ENCODE measurements around the gene MYO1H.
"Not testable (repeated sequence)": the region's sequence is repeated elsewhere in the genome, so short reads cannot be mapped to it uniquely, and the experiment has no call there.

Gene MYO1H

GRCh38 chr12:109352184-109352583, 4.5 kb downstream of the MYO1H start:
- DNase-seq: no peak

DNA sequence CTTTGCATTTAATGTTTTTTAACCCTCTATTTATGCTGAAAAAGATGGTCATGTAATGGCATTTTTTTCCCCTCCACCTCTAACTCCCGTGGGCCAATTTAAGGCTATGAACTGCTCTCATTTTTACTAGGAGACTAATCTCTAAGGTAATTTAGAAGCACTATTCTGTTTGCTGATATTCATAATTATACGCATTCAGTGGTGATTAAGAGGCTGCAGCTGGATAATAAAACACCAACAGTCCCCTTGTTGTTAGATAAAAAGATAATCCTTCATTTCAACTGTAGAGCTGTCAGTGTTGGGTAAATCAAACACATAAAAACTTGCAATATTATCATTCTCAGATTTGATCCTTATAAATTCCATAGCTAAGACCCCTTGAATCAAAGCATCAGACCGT, 8.9 kb downstream of the MYO1H start:
- DNase-seq: no peak

DNA sequence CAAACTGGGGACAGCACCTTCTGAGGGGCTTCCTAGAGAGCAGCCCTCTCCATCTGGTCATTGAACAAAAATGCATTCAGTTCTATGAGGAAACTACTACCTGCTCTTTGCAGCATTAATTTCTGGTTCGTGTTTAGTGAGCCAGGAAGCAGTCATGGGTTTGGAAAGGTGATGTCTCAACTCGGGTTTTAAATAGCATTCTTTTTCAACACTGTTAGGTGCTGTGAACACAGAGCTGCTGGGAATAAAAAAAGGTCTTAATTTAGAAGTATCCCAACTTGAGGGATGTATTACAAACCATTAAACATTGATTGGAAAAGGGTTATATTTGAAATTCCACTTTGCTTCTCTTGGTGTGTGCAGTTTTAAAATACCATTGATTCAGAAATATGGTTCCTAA, 9.3 kb downstream of the MYO1H start:
- DNase-seq: no peak

GRCh38 chr12:109358154-109358869, 10.6 kb downstream of the MYO1H start:
- no peak for DNase-seq

GRCh38 chr12:109359131-109359690, 11.5 kb downstream of the MYO1H start:
- no peak for DNase-seq

GRCh38 chr12:109369831-109370230, 22.1 kb downstream of the MYO1H start:
- DNase-seq: no peak

DNA sequence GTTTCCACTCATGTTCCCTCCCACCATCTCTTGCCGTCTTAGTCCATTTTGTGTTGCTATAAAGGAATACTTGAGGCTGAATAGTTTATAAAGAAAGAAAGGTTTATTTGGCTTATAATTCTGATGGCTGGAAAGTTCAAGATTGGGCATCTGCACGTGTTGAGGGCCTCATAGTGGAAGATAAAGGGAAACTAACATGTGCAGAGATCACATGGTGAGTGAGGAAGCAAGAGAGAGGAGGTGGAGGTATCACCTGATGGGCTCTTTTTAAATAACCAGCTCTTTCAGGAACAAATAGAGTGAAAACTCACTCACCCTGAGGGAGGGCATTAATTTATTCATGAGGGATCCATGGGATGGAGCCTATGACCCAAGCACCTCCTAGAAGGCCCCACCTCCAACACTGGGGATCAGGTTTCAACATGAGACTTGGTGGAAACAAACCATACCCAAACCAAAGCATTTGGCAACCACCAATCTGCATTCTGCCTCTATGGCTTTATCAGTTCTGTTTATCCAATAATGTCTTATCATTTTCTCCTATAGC, 29.5 kb downstream of the MYO1H start:
- peak; percentile 12 for DNase-seq

DNA sequence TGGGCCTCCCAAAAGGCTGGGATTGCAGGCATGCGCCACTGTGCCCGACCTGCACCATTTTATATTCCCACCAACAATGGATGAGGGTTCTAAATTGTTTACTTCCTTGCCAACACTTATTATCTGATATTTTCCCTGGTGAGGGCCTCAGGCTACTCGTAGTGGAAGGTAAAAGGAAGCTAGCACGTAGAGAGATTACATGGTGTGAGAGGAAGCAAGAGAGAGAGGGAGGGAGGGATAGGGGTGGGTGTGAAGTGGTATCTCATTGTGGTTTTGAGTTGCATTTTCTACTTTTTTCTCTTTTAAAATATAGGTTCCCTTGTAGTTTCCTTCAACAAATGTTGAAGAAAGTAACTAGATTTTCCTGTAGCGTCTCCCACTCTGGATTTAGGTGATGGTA, 30.9 kb downstream of the MYO1H start:
- DNase-seq: no peak

GRCh38 chr12:109382031-109382430, 34.3 kb downstream of the MYO1H start:
- DNase-seq: no peak

- no peak for DNase-seq
Observed at GRCh38 chr12:109383240-109383639, 35.5 kb downstream of the MYO1H start.

DNA sequence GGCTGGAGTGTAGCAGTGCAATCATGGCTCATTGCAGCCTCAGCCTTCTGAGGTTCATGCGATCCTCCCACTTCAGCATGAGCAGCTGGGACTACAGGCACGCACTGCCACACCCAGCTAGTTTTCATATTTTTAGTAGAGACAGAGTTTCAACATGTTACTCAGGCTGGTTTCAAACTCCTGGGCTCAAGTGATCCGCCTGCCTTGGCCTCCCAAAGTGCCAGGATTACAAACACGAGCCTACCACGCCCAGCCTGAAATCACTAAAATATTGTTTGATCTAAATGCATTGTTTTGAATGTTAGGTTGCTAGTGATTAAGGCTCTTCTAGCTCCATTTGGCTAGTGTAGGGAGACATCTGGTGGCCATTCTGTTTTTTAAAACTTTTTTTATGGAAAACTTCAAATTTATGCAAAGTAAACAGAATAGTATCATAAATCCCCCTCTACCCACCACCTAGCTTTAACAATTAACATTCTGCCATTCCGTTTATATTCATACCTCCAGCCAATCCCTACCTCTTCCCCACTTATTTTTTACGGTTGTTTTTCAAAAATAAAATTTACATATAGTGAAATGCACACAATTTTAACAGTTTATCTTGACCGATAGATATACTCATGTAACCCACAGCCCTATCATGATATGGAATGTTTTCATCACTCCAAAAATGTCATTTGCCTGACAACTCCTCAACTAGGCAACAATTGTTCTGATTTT, 37.8 kb downstream of the MYO1H start:
- DNase-seq: peak; percentile 71

- DNase-seq: no peak
Observed at GRCh38 chr12:109386059-109386433, 38.3 kb downstream of the MYO1H start.

GRCh38 chr12:109387425-109388166, 39.9 kb downstream of the MYO1H start:
- DNase-seq: peak; percentile 84

- DNase-seq: no peak
Observed at GRCh38 chr12:109388167-109388563, 40.5 kb downstream of the MYO1H start.

- peak; percentile 65 for DNase-seq
Observed at GRCh38 chr12:109389146-109389545, 41.4 kb downstream of the MYO1H start.

DNA sequence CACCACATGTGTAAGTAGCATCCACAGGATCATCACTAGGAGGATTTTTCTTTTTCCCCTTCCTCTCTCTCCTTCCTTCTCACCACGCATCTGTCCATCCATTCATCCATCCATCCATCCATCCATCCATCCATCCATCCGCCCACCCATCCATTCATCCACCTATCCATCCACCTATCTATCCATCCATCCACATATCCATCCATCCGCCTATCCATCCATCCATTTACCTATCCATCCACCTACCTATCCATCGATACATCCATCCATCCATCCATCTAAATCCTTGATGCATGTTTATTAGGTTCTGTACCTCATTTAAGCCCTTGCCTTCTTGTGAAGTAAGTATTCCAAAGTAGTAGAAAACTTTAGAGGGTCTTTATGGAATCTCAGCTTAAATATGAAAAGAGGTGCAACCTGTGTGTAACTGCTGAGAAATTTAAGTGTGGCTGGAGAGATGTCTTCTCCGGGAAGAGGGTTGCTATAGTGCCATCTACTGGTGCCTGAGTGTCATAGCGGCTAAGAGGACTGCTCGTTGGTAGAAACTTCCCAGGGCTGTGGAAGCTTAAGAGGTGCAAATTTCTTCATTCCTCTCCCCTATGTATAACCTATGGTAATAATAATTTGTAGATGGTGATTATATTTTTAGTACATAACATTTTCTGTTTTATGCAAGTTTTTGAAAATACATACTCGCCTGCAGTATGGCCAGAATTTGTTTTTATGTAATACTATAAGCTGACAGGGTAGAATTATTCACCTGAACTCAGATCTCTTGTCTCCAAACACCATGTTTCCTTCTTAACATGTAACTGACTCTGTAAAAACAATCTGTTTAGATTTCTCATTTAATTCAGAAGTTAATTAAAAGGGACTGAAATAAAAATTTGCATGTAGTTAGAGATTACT, 46.0 kb downstream of the MYO1H start:
- DNase-seq: peak; percentile 82

GRCh38 chr12:109394891-109395290, 47.2 kb downstream of the MYO1H start:
- DNase-seq: no peak

- not testable (repeated sequence) for DNase-seq
Observed at GRCh38 chr12:109404841-109405240, 57.1 kb downstream of the MYO1H start.

DNA sequence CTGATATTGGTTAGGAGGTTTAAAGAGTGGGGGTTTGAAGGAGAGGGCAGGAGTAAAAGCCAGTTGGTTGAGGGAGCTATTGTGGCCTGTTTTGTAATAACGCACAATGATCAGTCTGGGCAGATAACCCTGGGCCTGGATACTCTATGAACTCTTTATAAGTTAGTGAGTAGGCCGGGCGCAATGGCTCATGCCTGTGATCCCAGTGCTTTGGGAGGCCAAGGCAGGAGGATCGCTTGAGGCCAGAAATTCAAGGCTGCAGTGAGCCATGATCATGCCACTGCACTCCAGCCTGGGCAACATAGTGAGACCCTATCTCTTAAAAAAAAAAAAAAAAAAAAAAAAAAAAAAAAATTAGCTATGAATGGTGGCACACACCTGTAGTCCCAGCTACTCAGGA, 58.4 kb downstream of the MYO1H start:
- not testable (repeated sequence) for DNase-seq

GRCh38 chr12:109418848-109419480, 71.3 kb downstream of the MYO1H start:
- peak; percentile 94 for DNase-seq

DNA sequence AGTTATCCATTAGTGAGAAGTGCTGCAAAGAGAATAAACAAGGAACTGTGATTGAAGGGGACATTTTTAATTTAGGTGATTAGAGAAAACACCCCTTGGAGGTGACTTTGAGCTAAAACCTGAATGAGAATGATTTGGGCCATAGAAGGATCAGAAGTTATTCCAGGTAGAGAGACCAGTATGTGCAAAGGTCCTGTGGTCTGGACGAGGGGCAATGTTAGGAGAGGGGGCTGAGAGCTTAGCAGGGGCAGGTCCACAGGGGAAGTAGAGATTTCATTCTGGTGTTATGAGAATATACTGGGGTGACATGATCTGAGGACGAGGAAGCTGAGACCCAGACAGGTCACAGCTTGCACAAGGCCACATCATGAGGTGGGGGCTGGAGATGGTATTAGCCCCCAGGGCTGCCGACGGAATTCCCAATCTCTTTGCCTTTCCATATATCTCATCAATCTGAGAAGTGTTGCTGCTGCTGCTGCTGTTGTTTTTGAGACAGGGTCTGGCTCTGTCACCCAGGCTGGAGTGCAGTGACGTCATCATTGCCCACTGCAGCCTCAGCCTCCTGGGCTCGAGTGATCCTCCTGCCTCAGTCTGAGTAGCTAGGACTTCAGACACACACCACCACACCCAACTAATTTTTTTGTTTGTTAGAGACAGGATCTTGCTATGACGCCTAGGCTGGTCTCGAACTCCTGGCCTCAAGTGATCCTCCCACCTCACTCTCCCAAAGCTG, 73.8 kb downstream of the MYO1H start:
- no peak for DNase-seq
